ENCODE measurements around the gene ENO4. TPM values are rescaled to one million over a fixed set of nuclear protein-coding genes. Genes with fewer than 3 reads are reported as not detected.

ENO4 gene
- 0.45 to 3.2 TPM (median 0.90 TPM) in 3 replicates for total RNA-seq
- long read RNA-seq, partial matches to known transcripts, result 0 of 3 reads
- long read RNA-seq, other reads (novel, unspliced or antisense), result 3 of 3 reads

- no peaks in the 10 kb centered on the region for H3K9me3 Mint-ChIP-seq (ENCODE audit: low read depth)
- DNase-seq (ENCODE audit: low spot score), result no peak
- H3K4me1 Mint-ChIP-seq (ENCODE audit: low read depth), result peaks cover 25% of the 10 kb centered on the region
- H3K27ac Mint-ChIP-seq (ENCODE audit: unreplicated experiment), result peak within 1 kb of the TSS; percentile 76
- TF ChIP-seq CTCF (IDR thresholded peaks at IDR 0.05), result peak; percentile 4
- H3K4me3 Mint-ChIP-seq (ENCODE audit: unreplicated experiment), result peak within 1 kb of the TSS; percentile 87
- no peaks in the 10 kb centered on the region for H3K27me3 Mint-ChIP-seq (ENCODE audit: low read depth)
- no peaks in the 10 kb centered on the region for H3K36me3 Mint-ChIP-seq (ENCODE audit: low read depth)
Measured at GRCh38 chr10:116849248-116850057, at the start of gene ENO4. ENO4 (plus strand) TSS chr10:116849499; CDS start chr10:116849567, 68 bp downstream.

GRCh38 chr10:116800286-116800929 lies 48.9 kb upstream of the ENO4 start:
- Mint-ChIP-seq H3K36me3 (ENCODE audit: low read depth) (no peaks in the 10 kb centered on the region), H3K4me3 (ENCODE audit: unreplicated experiment) (no peak overlapping the region)

GRCh38 chr10:116801658-116802057 lies 47.6 kb upstream of the ENO4 start:
- H3K4me3 Mint-ChIP-seq (ENCODE audit: unreplicated experiment), result no peak overlapping the region
- H3K9me3 Mint-ChIP-seq (ENCODE audit: low read depth), result no peaks in the 10 kb centered on the region
- H3K4me1 Mint-ChIP-seq (ENCODE audit: low read depth), result no peaks in the 10 kb centered on the region
- H3K27me3 Mint-ChIP-seq (ENCODE audit: low read depth), result peaks cover 30% of the 10 kb centered on the region
- H3K36me3 Mint-ChIP-seq (ENCODE audit: low read depth), result no peaks in the 10 kb centered on the region
- no peak for TF ChIP-seq CTCF (IDR thresholded peaks at IDR 0.05)
- no peak overlapping the region for H3K27ac Mint-ChIP-seq (ENCODE audit: unreplicated experiment)
- no peak for DNase-seq (ENCODE audit: low spot score)

More at GRCh38 chr10:116800286-116800929, 48.9 kb upstream of the ENO4 start:
- no peak for DNase-seq (ENCODE audit: low spot score)
- no peak overlapping the region for H3K27ac Mint-ChIP-seq (ENCODE audit: unreplicated experiment)
- no peaks in the 10 kb centered on the region for H3K9me3 Mint-ChIP-seq (ENCODE audit: low read depth)
- no peaks in the 10 kb centered on the region for H3K4me1 Mint-ChIP-seq (ENCODE audit: low read depth)
- H3K27me3 Mint-ChIP-seq (ENCODE audit: low read depth), result peaks cover 32% of the 10 kb centered on the region
- TF ChIP-seq CTCF (IDR thresholded peaks at IDR 0.05), result no peak

GRCh38 chr10:116802474-116802873 lies 46.8 kb upstream of the ENO4 start:
- no peaks in the 10 kb centered on the region for H3K36me3 Mint-ChIP-seq (ENCODE audit: low read depth)
- peaks cover 29% of the 10 kb centered on the region for H3K27me3 Mint-ChIP-seq (ENCODE audit: low read depth)
- no peak overlapping the region for H3K4me3 Mint-ChIP-seq (ENCODE audit: unreplicated experiment)
- no peak for DNase-seq (ENCODE audit: low spot score)
- no peaks in the 10 kb centered on the region for H3K4me1 Mint-ChIP-seq (ENCODE audit: low read depth)
- no peak for TF ChIP-seq CTCF (IDR thresholded peaks at IDR 0.05)
- no peaks in the 10 kb centered on the region for H3K9me3 Mint-ChIP-seq (ENCODE audit: low read depth)
- H3K27ac Mint-ChIP-seq (ENCODE audit: unreplicated experiment), result no peak overlapping the region

GRCh38 chr10:116802876-116803275 lies 46.4 kb upstream of the ENO4 start:
- TF ChIP-seq CTCF (IDR thresholded peaks at IDR 0.05), result no peak
- no peaks in the 10 kb centered on the region for H3K36me3 Mint-ChIP-seq (ENCODE audit: low read depth)
- H3K4me1 Mint-ChIP-seq (ENCODE audit: low read depth), result no peaks in the 10 kb centered on the region
- no peak overlapping the region for H3K4me3 Mint-ChIP-seq (ENCODE audit: unreplicated experiment)
- DNase-seq (ENCODE audit: low spot score), result no peak
- no peak overlapping the region for H3K27ac Mint-ChIP-seq (ENCODE audit: unreplicated experiment)
- H3K9me3 Mint-ChIP-seq (ENCODE audit: low read depth), result no peaks in the 10 kb centered on the region
- peaks cover 25% of the 10 kb centered on the region for H3K27me3 Mint-ChIP-seq (ENCODE audit: low read depth)
